DND-41 (cell line): ENCODE results near the gene NR1H3.

Experiments used
- ATAC-seq: fragments of 200-7000 bp; cut with Tn5 transposase; 3 replicates; pipeline ENCODE4 v1.9.1; 2021; ENCODE audit warnings: low read depth; ENCODE audit not compliant: insufficient read depth
- DNase-seq: peaks from one replicate; pipeline ENCODE4 v3.0.0-alpha.2; 2020
- H2AFZ ChIP-seq: 2 replicates; pipeline ENCODE4 v1.6.0; 2012; ENCODE audit warnings: low read depth, low read length
- H3K27ac ChIP-seq: 2 replicates; pipeline ENCODE4 v1.5.1; 2012; ENCODE audit warnings: low read length, inconsistent platforms
- H3K27me3 ChIP-seq: fragments of 200-600 bp; sonication (generic); 2 replicates; pipeline ENCODE4 v1.6.0; 2012; ENCODE audit warnings: low read length, mild to moderate bottlenecking, inconsistent platforms; ENCODE audit not compliant: insufficient read depth, poor library complexity
- H3K36me3 ChIP-seq: 2 replicates; pipeline ENCODE4 v1.5.1; 2012; ENCODE audit warnings: low read length, inconsistent platforms; ENCODE audit not compliant: insufficient read depth
- H3K4me1 ChIP-seq: 2 replicates; pipeline ENCODE4 v1.5.1; 2012; ENCODE audit warnings: mild to moderate bottlenecking, low read length; ENCODE audit not compliant: insufficient read depth
- H3K4me2 ChIP-seq: 2 replicates; pipeline ENCODE4 v1.6.0; 2012; ENCODE audit warnings: mild to moderate bottlenecking, moderate library complexity, low read length, inconsistent platforms; ENCODE audit not compliant: insufficient read depth
- H3K4me3 ChIP-seq, 2 experiments: fragments of 200-600 bp in 1 of 2; shearing (Covaris generic) in 1 of 2; 2 replicates each; pipeline ENCODE4 v1.5.1; 2012 to 2016; ENCODE audit warnings: inconsistent platforms in 2 of 2, low read length in 2 of 2, mild to moderate bottlenecking in 2 of 2, low read depth in 1 of 2, moderate library complexity in 1 of 2
- H3K79me2 ChIP-seq: 2 replicates; pipeline ENCODE4 v1.6.0; 2012; ENCODE audit warnings: low read length, inconsistent platforms; ENCODE audit not compliant: insufficient read depth
- H3K9ac ChIP-seq: 2 replicates; pipeline ENCODE4 v1.6.0; 2012; ENCODE audit warnings: low read depth, mild to moderate bottlenecking, inconsistent platforms, low read length, moderate library complexity
- H3K9me3 ChIP-seq: 2 replicates; pipeline ENCODE4 v1.5.1; 2012; ENCODE audit warnings: low read length, moderate library complexity, mild to moderate bottlenecking, inconsistent platforms; ENCODE audit not compliant: insufficient read depth, severe bottlenecking
- H4K20me1 ChIP-seq: 2 replicates; pipeline ENCODE4 v1.6.0; 2012; ENCODE audit warnings: low read length; ENCODE audit not compliant: insufficient read depth
- CTCF ChIP-seq: IDR thresholded peaks from 2 replicates; pipeline ENCODE4 v1.5.1; 2012; ENCODE audit warnings: borderline replicate concordance, low read length, moderate library complexity, mild to moderate bottlenecking; ENCODE audit not compliant: poor library complexity, severe bottlenecking; ENCODE audit errors: extremely low read depth
- EZH2 ChIP-seq: IDR thresholded peaks from 3 replicates; pipeline ENCODE4 v1.6.1; 2012; ENCODE audit warnings: borderline replicate concordance, low read depth, mild to moderate bottlenecking, moderate library complexity, low read length, inconsistent platforms; ENCODE audit not compliant: severe bottlenecking

NR1H3 gene

GRCh38 chr11:47244448-47245350 is 13.1 kb upstream of the NR1H3 start:
- H3K4me2 ChIP-seq: no peak overlapping the region
- H4K20me1 ChIP-seq: no peaks in the 10 kb centered on the region
- no peak overlapping the region for H2AFZ ChIP-seq
- H3K9me3 ChIP-seq: no peaks in the 10 kb centered on the region
- TF ChIP-seq EZH2 (no peak), CTCF (no peak)
- H3K27me3 ChIP-seq: no peaks in the 10 kb centered on the region
- no peak overlapping the region for H3K9ac ChIP-seq
- peaks cover 21% of the 10 kb centered on the region for H3K4me1 ChIP-seq
- peaks cover 28% of the 10 kb centered on the region for H3K79me2 ChIP-seq
- DNase-seq: no peak
- no peak overlapping the region for H3K27ac ChIP-seq
- peaks cover 50% of the 10 kb centered on the region for H3K36me3 ChIP-seq
- no peak overlapping the region for H3K4me3 ChIP-seq
- no peak for ATAC-seq

DNA sequence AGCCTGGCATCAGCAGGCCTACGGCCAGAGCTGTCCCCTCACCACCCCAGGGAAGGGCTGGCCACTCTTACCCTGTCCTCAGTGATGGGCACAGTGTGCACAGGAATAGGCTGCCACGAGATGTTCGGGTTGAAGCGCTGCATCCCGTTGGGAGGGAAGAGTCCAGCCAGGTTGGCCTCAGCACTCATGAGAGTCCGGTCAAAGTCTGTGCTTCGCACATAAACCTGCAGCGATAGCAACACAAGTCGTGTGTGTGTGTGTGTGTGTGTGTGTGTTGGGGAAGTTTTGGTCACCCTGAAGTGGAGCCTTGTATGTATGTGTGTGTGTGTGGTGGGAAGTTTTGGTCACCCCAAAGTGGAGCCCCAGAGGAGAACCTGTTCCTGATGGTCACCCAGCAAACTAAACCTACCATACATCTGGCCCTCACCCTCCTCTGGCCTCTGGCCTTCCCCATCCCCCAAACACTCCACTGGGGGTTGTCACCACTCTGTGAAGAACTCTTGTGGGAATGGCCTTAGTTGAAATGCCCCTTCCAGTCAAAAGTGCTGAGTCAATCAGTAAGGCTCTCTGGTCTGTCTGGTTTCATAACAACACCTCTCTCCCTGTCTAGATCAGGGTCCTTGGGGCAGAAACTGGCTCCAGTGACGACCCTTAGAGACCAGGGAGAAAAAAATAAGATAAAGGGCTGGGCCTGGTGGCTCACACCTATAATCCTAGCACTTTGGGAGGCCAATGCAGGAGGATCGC is 12.0 kb upstream of the NR1H3 start:
- no peaks in the 10 kb centered on the region for H3K9me3 ChIP-seq
- H3K9ac ChIP-seq: no peak overlapping the region
- H3K4me2 ChIP-seq: no peak overlapping the region
- peaks cover 39% of the 10 kb centered on the region for H3K79me2 ChIP-seq
- H3K4me3 ChIP-seq: no peak overlapping the region
- peaks cover 31% of the 10 kb centered on the region for H3K4me1 ChIP-seq
- TF ChIP-seq EZH2 (no peak), CTCF (no peak)
- H3K27me3 ChIP-seq: no peaks in the 10 kb centered on the region
- ATAC-seq (no peak), DNase-seq (no peak)
- no peak overlapping the region for H3K27ac ChIP-seq
- H4K20me1 ChIP-seq: no peaks in the 10 kb centered on the region
- H3K36me3 ChIP-seq: peaks cover 42% of the 10 kb centered on the region
- H2AFZ ChIP-seq: no peak overlapping the region

DNA sequence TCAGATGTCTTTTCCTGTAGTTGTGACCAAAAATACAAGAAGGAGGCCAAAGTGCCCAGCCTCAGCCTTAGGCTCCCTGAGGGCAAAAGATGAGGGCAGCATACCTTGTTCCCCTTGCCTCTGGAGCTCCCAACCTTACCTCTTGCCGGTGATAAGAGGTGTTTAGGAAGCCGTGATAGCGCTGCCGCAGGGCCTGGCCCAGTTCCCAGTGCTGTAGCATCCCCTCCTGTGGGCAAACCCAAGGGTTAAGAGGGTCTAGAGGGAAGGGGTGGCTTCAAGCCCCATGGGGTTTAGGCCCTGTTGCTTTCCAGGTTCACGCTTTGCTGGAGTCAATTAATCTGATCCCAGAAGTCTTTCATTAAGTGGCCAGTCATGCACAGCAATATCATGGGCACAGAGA is 10.3 kb upstream of the NR1H3 start:
- Histone ChIP-seq H3K4me2 (peak overlapping the region; percentile 99), H3K9ac (peak overlapping the region; percentile 87)

More for the DNA sequence above, 10.3 kb upstream of the NR1H3 start:
- Histone ChIP-seq H3K4me3 (peak overlapping the region in 1 of 2 experiments; percentile 94; a peak in 3 of 4 replicates), H4K20me1 (no peaks in the 10 kb centered on the region), H3K9me3 (no peaks in the 10 kb centered on the region), H3K4me1 (peaks cover 31% of the 10 kb centered on the region), H3K27ac (no peak overlapping the region), H3K79me2 (peaks cover 41% of the 10 kb centered on the region), H2AFZ (no peak overlapping the region), H3K27me3 (no peaks in the 10 kb centered on the region), H3K36me3 (peaks cover 28% of the 10 kb centered on the region)
- ATAC-seq (no peak), DNase-seq (no peak)
- TF ChIP-seq EZH2 (no peak), CTCF (no peak)
